GM19035 (cell line): ENCODE data around the gene KIF5C.
A peak's percentile ranks its signal among the peaks of the same experiment; 100 is the strongest.

Source experiments
- ATAC-seq: cut with Tn5 transposase; IDR thresholded peaks from one replicate; pipeline ENCODE4 v1.9.1; 2021; ENCODE audit not compliant: unreplicated experiment

Gene KIF5C

DNA sequence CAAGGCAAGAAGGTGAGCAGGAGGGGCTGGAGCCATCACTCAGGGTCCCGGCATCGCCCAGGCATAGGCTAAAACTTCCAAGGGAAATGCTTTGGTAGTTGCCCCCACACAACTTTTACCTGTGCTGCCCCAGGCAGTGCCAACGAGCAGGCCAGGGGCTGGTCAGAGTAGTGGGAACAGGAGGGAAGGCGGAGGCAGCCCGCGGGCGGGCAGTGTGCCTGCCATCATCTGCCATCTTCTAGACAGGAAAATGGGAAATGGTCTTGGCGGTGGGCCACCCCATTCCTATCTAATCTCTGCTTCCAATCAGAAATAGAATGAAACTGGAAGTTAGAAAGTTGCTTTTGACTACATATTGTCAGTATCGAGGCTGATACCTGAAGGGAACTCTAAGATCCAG is 137.5 kb downstream of the KIF5C start:
- ATAC-seq, result no peak

- no peak for ATAC-seq
Measured at GRCh38 chr2:149015501-149015900, 140.5 kb downstream of the KIF5C start.

DNA sequence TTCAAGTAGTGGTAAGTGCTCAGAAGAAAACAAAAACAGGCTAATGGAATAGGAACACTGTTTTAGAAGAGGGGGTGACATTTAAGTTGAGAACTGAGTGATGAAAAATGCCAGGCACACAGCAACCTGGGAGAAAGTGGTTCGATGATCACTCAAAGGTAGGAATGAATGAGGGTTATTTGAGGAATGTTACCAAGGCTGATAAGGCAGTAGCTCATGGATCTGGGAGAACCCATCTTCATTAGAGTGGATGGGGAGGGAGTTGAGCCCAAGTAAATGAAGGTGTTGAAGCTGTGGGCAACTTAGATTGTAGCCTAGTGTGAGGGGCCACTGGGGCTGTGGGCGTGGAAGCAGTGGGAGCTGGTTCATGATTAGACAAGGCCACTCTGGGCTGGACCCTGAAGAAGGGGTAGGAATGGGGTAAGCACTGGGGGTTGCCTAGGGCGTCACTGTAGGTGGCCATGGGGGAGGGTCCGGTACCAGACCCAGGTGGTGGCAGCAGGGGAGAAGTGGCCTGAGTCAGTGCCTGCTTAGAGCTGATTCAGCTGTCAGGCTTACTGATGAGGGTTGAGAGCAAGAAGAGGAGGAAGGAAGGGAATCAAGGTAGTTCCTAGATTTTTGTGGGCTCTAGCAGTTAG is 141.0 kb downstream of the KIF5C start:
- no peak for ATAC-seq

DNA sequence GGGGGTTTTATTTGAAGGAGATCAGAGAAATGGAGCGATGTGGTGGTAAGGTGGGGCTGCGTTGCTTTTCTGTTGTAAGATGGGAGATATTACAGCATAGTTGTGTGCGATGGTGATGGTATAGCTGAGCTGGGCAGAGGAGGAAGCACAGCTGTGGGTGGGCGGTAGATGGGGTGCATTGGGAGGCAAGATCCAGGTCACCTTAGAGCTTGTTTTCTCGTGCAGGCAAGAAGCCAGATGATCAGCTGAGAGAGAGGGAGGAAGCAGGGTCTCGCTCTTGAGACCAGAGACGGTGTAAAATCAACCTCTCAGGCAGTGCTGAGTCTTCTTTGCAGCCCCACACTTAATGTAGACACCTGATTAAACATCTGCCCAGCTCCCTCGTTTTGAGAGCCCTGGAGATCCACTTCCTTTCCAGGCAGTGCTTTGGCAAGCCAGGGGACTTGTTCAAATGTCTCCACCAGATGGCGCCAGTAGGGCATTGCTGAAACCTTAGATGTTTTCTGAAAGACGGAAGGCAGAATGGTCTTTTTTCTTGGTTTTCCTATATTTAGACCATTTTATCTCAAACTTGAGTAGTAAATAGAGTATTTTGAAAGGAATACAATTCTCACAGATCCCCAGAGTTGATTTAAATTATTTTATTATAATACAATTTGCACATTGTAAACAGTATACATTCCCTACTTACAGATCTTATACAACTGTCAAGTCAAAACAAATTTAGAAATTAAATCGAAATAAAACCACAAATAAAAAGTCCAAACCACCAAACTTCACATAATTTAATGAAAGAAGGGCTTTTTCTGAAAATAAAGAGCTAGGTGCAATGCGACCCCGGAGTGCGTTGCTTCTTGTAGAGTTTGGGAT is 142.3 kb downstream of the KIF5C start:
- ATAC-seq, result peak; percentile 30

- no peak for ATAC-seq
Measured at GRCh38 chr2:149018981-149019380, 144.0 kb downstream of the KIF5C start.

DNA sequence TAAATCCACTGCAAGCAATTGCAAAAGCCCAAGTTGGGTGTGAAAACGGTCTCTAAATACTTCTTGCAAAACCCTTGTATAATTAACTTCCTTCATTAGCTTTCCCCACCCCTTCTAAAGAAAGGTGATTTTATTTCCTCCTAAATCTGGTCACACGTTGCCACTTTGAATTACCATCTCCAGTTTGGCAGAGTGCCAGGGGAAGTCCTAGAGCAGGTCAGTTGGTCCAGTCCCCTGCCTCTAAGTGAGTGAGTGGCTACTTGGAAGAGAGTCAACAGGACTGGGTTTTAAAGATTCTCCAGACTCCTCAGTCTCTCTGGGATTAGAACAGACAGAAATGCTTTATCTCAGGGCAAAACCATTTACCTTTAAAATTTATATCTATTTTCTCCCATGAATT is 144.7 kb downstream of the KIF5C start:
- ATAC-seq, result no peak

DNA sequence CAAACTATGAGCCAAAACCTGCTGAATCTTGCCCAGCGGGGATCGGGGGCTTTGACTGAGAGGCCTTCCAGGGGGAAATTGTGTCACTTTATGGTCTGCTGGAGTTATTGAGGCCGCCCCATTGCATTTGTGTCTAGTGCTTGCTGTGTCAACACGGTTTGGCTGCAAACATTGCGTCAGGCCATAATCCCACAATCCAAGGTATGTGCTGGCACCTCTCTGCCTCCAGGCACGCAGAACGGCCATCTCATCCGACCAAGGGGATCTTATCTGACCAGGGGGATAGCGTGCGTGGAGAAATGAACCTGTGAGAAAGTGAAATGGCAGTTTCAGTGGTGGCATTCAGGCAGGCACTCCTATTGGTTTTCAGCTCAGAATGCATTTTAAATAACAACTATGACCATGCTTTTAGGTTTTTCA is 145.4 kb downstream of the KIF5C start:
- peak; percentile 39 for ATAC-seq

- ATAC-seq, result peak; percentile 67
Measured at GRCh38 chr2:149021271-149021719, 146.3 kb downstream of the KIF5C start.

GRCh38 chr2:149021761-149022160 is 146.7 kb downstream of the KIF5C start:
- peak; percentile 68 for ATAC-seq

GRCh38 chr2:149023091-149023490 is 148.1 kb downstream of the KIF5C start:
- no peak for ATAC-seq

DNA sequence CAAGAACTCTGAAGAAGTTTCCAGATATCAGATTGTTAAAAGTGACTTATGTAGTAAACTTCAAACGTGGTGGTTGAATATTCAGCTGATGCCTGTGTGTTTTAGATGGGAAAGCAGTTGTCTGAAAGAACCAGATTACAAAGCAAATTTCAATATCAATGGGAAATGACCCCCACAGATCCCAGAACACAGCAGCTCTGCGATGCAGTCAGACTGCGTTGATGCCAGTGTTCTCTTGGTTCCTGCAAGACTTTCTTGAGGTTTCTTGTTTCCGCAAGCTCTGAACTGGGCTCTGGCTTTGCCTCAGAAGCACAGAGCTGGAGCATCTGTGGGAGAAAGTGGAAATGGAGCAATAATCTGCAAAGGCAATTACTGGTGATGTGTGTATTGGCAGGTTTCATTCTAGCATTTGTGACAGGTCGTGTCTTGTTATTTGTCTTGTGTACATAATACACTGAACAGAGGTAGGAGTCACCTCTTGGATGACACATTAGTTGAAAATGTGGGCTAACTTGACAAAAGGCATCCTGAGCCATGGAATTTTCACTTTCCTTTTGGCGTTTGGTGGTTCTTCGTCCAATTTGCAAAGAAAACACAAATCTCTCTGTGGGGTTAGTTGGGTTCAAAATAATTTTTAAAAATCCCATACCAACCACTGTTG is 152.7 kb downstream of the KIF5C start:
- ATAC-seq, result no peak

- no peak for ATAC-seq
Measured at GRCh38 chr2:149028377-149028776, 153.3 kb downstream of the KIF5C start.

GRCh38 chr2:149028891-149029290 is 153.9 kb downstream of the KIF5C start:
- ATAC-seq, result no peak

GRCh38 chr2:149029307-149029965 is 154.4 kb downstream of the KIF5C start:
- no peak for ATAC-seq

DNA sequence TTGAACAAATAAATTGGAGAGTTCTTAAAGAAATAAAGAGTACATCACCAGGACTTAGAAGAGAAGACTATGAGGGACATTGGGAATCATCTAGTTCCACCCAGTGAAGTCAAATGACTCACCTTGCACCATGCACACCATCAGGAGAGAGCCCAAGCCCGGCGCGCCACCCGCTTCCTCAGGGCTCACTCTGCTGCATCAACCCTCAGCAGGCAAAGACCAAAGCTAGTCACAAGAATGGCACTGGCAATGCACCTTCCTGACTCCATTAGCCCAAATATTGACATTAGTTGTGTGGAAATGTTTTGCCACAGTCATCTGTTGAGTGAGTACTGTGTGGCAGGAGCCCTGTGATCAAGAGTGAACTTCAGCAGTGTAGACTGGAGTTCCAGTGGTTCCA is 156.4 kb downstream of the KIF5C start:
- no peak for ATAC-seq

DNA sequence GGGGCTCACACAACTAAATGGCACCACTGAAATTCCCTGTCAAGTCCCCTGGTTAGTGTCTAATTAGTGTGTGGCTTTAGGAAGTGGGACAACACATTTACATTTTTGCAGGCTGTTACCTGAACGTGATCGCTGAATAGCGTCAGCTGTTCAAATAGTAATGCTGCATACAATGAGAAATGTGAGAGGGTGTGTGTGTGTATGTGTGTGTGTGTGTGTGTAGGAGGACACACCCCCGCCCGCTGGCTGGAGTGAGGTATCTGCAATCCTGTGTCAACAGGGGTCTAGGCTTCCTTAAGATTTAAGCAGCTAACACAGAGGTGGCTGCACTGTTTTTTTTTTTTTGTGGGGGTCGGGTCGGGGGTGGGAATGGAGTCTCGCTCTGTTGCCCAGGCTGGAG is 158.7 kb downstream of the KIF5C start:
- no peak for ATAC-seq

DNA sequence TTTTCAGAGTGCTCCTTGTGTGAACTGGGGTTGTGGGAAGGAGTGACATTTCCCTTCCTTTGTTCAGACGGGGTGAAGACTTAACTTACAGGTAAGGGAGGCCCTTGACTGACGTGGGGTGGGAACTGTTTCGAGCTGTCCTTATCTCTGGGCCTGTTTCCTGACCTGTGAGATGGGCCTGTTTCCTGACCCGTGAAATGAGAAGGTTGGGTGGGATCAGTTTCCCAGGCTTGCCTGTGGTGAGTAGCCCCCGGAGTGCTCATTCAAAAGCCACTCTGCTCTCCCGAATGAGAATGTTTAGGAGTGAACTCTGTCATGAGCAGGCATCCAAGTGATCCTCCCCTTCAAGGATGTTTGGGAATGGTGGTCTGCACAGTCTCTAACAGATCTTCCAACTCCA is 159.4 kb downstream of the KIF5C start:
- no peak for ATAC-seq

DNA sequence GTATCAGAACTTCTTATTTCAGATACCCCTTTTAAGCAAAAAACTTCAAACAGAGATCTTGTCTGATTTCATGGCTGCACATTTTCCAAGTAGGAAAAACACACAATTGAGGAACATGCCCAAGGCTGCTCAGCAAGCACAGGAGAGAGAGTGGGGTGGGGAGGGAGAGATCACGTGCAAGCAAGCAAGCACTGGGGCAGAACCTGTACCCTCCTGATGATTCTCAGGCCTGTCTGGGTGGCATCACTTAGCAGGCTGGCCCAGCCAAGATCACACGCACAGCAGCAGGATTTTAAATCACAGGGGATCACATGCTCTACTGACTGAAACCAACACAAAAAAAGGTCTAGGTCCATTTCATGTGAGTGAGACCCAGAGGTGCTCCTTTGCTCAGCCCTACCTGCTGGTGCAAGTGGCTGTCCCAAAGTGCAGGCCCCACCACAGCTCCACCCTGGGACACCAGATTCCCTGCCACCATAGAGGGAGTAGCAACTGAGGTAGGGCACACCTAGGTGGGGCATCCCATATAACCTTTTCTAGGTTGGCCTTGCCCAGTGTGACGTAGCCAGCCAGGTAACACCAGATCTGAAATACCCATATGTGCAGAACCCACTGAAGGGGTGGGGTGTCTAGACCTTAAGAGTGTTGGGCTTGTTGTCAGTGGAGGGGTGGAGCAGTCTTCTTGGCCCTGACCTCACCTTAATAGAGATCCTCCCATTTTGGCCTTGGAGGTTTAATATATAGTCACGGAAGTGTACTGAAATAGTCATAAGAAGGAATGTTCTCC is 161.7 kb downstream of the KIF5C start:
- no peak for ATAC-seq

DNA sequence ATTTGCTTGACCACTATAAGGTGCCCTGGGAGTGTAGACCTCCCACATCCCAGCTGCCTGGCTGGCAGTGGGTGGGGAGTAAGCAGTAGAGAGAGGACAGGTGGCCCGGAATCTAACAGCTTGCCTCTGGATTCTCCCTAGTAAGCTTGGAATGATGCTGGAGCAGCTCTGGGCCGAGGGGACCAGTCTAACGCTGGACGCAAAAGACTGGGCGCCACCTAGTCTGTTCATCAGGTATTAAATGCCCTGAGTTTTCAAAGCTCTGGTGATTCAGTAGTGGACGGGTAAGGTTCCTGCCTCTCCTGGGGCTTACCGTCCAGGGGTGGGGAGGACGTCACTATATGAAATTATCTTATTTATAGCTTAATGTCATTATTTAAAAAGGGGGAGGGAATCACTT is 162.8 kb downstream of the KIF5C start:
- ATAC-seq, result no peak

GRCh38 chr2:149038442-149039212 is 163.6 kb downstream of the KIF5C start, which contains the start of gene LYPD6B:
TSS of gene LYPD6B (plus strand) at chr2:149038699. CDS start at chr2:149130949, 92,250 bp downstream.
- peak; percentile 52 for ATAC-seq
